WTC11 (cell line): ENCODE data around the gene PTPRN2. TPM values are rescaled to one million over a fixed set of nuclear protein-coding genes. Genes with fewer than 3 reads are reported as not detected.

Experiments used
- ATAC-seq: fragments of 200-7000 bp; cut with Tn5 transposase; 2 replicates; pipeline ENCODE4 v1.10.0; 2021; ENCODE audit warnings: mild to moderate bottlenecking, moderate library complexity
- CTCF ChIA-PET: fragments of 300-600 bp; sonication (Branson Sonifier 250); formaldehyde crosslinking; loops from one replicate; lab custom pipeline; 2021; ENCODE audit warnings: antibody characterized with exemption; lab: Charles Lee
- POLR2A ChIA-PET: fragments of 350-600 bp; sonication (Branson Sonifier 250); formaldehyde crosslinking; loops from one replicate; lab custom pipeline; 2021; ENCODE audit warnings: antibody characterized with exemption; lab: Charles Lee
- DNase-seq: peaks from one replicate; pipeline ENCODE4 v3.0.0; 2021; ENCODE audit warnings: low spot score
- H3K27ac Mint-ChIP-seq: 2 replicates; pipeline ENCODE4 v1.8.0; 2021; ENCODE audit warnings: mixed read lengths
- H3K27me3 Mint-ChIP-seq: 2 replicates; pipeline ENCODE4 v1.8.0; 2021; ENCODE audit warnings: low read depth, mild to moderate bottlenecking, moderate library complexity, mixed read lengths
- H3K36me3 Mint-ChIP-seq: 2 replicates; pipeline ENCODE4 v1.8.0; 2021; ENCODE audit warnings: mixed read lengths
- H3K4me1 Mint-ChIP-seq: 2 replicates; pipeline ENCODE4 v1.8.0; 2022; ENCODE audit warnings: mixed read lengths
- H3K4me3 Mint-ChIP-seq: 2 replicates; pipeline ENCODE4 v1.8.0; 2021; ENCODE audit warnings: mild to moderate bottlenecking, moderate library complexity, mixed read lengths
- H3K9me3 Mint-ChIP-seq: 2 replicates; pipeline ENCODE4 v1.8.0; 2021; ENCODE audit warnings: mixed read lengths
- CBFB ChIP-seq: sonication (generic); formaldehyde crosslinking; IDR thresholded peaks from 2 replicates; pipeline ENCODE4 v1.8.1; 2022; ENCODE audit warnings: mild to moderate bottlenecking, low read depth, missing genetic modification reagents
- CREB1 ChIP-seq: sonication (generic); formaldehyde crosslinking; IDR thresholded peaks from 2 replicates; pipeline ENCODE4 v1.8.0; 2023; ENCODE audit warnings: mild to moderate bottlenecking, missing genetic modification reagents
- ETV6 ChIP-seq: sonication (generic); formaldehyde crosslinking; IDR thresholded peaks from 2 replicates; pipeline ENCODE4 v1.8.1; 2022; ENCODE audit warnings: mild to moderate bottlenecking, missing genetic modification reagents
- GABPB1 ChIP-seq: sonication (generic); formaldehyde crosslinking; IDR thresholded peaks from 2 replicates; pipeline ENCODE4 v1.8.1; 2023; ENCODE audit warnings: mild to moderate bottlenecking, missing genetic modification reagents
- JAZF1 ChIP-seq: fragments of 250-450 bp; sonication (Bioruptor Pico); IDR thresholded peaks from 2 replicates; pipeline ENCODE4 v1.9.0; 2021; ENCODE audit warnings: moderate library complexity, mild to moderate bottlenecking, inconsistent platforms
- KAT7 ChIP-seq: sonication (generic); formaldehyde crosslinking; IDR thresholded peaks from 2 replicates; pipeline ENCODE4 v1.8.1; 2023; ENCODE audit warnings: missing genetic modification reagents, mild to moderate bottlenecking, borderline replicate concordance
- MXD4 ChIP-seq: fragments of 250-450 bp; sonication (Bioruptor Pico); IDR thresholded peaks from 2 replicates; pipeline ENCODE4 v1.8.0; 2021; ENCODE audit warnings: mild to moderate bottlenecking, moderate library complexity, borderline replicate concordance
- NFATC4 ChIP-seq: fragments of 250-450 bp; sonication (Bioruptor Pico); IDR thresholded peaks from 2 replicates; pipeline ENCODE4 v1.9.0; 2021; ENCODE audit warnings: mild to moderate bottlenecking
- NFYB ChIP-seq: sonication (generic); formaldehyde crosslinking; conservative IDR thresholded peaks from 2 replicates; pipeline ENCODE4 v1.8.0; 2022; ENCODE audit warnings: low read depth, missing genetic modification reagents
- NR1H2 ChIP-seq: sonication (generic); formaldehyde crosslinking; IDR thresholded peaks from 2 replicates; pipeline ENCODE4 v1.9.0; 2021; ENCODE audit warnings: mild to moderate bottlenecking, moderate library complexity, missing genetic modification reagents
- RELA ChIP-seq: sonication (generic); formaldehyde crosslinking; IDR thresholded peaks from 2 replicates; pipeline ENCODE4 v1.8.1; 2022; ENCODE audit warnings: missing genetic modification reagents, mild to moderate bottlenecking, borderline replicate concordance
- RORB ChIP-seq: fragments of 250-450 bp; sonication (Bioruptor Pico); IDR thresholded peaks from 2 replicates; pipeline ENCODE4 v1.9.0; 2021; ENCODE audit warnings: mild to moderate bottlenecking
- SMAD4 ChIP-seq: sonication (generic); formaldehyde crosslinking; IDR thresholded peaks from 2 replicates; pipeline ENCODE4 v1.8.0; 2022; ENCODE audit warnings: mild to moderate bottlenecking, missing genetic modification reagents
- ZNF121 ChIP-seq: sonication (generic); formaldehyde crosslinking; IDR thresholded peaks from 2 replicates; pipeline ENCODE4 v1.8.0; 2023; ENCODE audit warnings: missing genetic modification reagents
- ZNF219 ChIP-seq: sonication (generic); formaldehyde crosslinking; IDR thresholded peaks from 2 replicates; pipeline ENCODE4 v1.8.0; 2023; ENCODE audit warnings: missing genetic modification reagents, mild to moderate bottlenecking, borderline replicate concordance
- ZNF416 ChIP-seq: fragments of 250-450 bp; sonication (Bioruptor Pico); IDR thresholded peaks from 2 replicates; pipeline ENCODE4 v1.9.0; 2021; ENCODE audit warnings: mild to moderate bottlenecking, inconsistent platforms
- total RNA-seq: library from RNA; stranded (reverse); gene quantifications from 3 replicates; pipeline ENCODE4 v1.2.3, GENCODE V29; 2021
- TF ChIP-seq, protein P1 (sequence below): fragments of 250-450 bp; sonication (Bioruptor Pico); IDR thresholded peaks from 2 replicates; pipeline ENCODE4 v1.9.0; 2021; ENCODE audit warnings: mild to moderate bottlenecking, borderline replicate concordance
- TF ChIP-seq, protein P2 (sequence below): sonication (generic); formaldehyde crosslinking; IDR thresholded peaks from 2 replicates; pipeline ENCODE4 v1.8.0; 2022; ENCODE audit warnings: missing genetic modification reagents
- TF ChIP-seq, protein P3 (sequence below): sonication (generic); formaldehyde crosslinking; conservative IDR thresholded peaks from 2 replicates; pipeline ENCODE4 v1.8.1; 2022; ENCODE audit warnings: mild to moderate bottlenecking, missing genetic modification reagents

Gene PTPRN2
- total RNA-seq, 1 experiment from 2014 or later = 4.7 TPM

- H3K27me3 Mint-ChIP-seq = no peaks in the 10 kb centered on the region
- CTCF ChIA-PET = interaction anchor here (1.2 to 3.7 kb wide), 6 partner anchors 17 to 42 kb away, joined by 3 to 17 read pairs (median 3); no protein-coding TSS in a partner anchor
- TF ChIP-seq RELA (CRISPR knock-in tag) = 0 out of 2 replicates have a peak, but pooled peaks have one; percentile 18
- TF ChIP-seq NR1H2 (CRISPR knock-in tag) = no peak
- TF ChIP-seq JAZF1 (CRISPR knock-in tag) = no peak
- H3K4me3 Mint-ChIP-seq = no peak overlapping the region
- POLR2A ChIA-PET = interaction anchor here (0.6 kb wide), 1 partner anchor 39 kb away, joined by 3 read pairs; no protein-coding TSS in a partner anchor
- H3K4me1 Mint-ChIP-seq = peaks cover 15% of the 10 kb centered on the region
- peak overlapping the region; percentile 73 for H3K27ac Mint-ChIP-seq
- DNase-seq = no peak
- H3K9me3 Mint-ChIP-seq = peaks cover 23% of the 10 kb centered on the region
- ATAC-seq = no peak
- peaks cover 12% of the 10 kb centered on the region for H3K36me3 Mint-ChIP-seq
These were observed 143.7 kb downstream of the PTPRN2 start for GRCh38 chr7:158443688-158444483.

- Mint-ChIP-seq H3K4me1 (peaks cover 22% of the 10 kb centered on the region), H3K27ac (no peak overlapping the region), H3K27me3 (no peaks in the 10 kb centered on the region), H3K9me3 (peaks cover 23% of the 10 kb centered on the region), H3K36me3 (peaks cover 12% of the 10 kb centered on the region), H3K4me3 (no peak overlapping the region)
- no peak for DNase-seq
- CTCF ChIA-PET = interaction anchor here (1.2 to 3.7 kb wide), 4 partner anchors 26 to 42 kb away, joined by 3 to 17 read pairs (median 3); no protein-coding TSS in a partner anchor
- POLR2A ChIA-PET = no interaction called here
- TF ChIP-seq, protein P1, sequence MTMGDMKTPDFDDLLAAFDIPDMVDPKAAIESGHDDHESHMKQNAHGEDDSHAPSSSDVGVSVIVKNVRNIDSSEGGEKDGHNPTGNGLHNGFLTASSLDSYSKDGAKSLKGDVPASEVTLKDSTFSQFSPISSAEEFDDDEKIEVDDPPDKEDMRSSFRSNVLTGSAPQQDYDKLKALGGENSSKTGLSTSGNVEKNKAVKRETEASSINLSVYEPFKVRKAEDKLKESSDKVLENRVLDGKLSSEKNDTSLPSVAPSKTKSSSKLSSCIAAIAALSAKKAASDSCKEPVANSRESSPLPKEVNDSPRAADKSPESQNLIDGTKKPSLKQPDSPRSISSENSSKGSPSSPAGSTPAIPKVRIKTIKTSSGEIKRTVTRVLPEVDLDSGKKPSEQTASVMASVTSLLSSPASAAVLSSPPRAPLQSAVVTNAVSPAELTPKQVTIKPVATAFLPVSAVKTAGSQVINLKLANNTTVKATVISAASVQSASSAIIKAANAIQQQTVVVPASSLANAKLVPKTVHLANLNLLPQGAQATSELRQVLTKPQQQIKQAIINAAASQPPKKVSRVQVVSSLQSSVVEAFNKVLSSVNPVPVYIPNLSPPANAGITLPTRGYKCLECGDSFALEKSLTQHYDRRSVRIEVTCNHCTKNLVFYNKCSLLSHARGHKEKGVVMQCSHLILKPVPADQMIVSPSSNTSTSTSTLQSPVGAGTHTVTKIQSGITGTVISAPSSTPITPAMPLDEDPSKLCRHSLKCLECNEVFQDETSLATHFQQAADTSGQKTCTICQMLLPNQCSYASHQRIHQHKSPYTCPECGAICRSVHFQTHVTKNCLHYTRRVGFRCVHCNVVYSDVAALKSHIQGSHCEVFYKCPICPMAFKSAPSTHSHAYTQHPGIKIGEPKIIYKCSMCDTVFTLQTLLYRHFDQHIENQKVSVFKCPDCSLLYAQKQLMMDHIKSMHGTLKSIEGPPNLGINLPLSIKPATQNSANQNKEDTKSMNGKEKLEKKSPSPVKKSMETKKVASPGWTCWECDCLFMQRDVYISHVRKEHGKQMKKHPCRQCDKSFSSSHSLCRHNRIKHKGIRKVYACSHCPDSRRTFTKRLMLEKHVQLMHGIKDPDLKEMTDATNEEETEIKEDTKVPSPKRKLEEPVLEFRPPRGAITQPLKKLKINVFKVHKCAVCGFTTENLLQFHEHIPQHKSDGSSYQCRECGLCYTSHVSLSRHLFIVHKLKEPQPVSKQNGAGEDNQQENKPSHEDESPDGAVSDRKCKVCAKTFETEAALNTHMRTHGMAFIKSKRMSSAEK (CRISPR knock-in tag) = no peak
- TF ChIP-seq, protein P2, sequence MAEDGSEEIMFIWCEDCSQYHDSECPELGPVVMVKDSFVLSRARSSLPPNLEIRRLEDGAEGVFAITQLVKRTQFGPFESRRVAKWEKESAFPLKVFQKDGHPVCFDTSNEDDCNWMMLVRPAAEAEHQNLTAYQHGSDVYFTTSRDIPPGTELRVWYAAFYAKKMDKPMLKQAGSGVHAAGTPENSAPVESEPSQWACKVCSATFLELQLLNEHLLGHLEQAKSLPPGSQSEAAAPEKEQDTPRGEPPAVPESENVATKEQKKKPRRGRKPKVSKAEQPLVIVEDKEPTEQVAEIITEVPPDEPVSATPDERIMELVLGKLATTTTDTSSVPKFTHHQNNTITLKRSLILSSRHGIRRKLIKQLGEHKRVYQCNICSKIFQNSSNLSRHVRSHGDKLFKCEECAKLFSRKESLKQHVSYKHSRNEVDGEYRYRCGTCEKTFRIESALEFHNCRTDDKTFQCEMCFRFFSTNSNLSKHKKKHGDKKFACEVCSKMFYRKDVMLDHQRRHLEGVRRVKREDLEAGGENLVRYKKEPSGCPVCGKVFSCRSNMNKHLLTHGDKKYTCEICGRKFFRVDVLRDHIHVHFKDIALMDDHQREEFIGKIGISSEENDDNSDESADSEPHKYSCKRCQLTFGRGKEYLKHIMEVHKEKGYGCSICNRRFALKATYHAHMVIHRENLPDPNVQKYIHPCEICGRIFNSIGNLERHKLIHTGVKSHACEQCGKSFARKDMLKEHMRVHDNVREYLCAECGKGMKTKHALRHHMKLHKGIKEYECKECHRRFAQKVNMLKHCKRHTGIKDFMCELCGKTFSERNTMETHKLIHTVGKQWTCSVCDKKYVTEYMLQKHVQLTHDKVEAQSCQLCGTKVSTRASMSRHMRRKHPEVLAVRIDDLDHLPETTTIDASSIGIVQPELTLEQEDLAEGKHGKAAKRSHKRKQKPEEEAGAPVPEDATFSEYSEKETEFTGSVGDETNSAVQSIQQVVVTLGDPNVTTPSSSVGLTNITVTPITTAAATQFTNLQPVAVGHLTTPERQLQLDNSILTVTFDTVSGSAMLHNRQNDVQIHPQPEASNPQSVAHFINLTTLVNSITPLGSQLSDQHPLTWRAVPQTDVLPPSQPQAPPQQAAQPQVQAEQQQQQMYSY = no peak
- TF ChIP-seq NFATC4 (CRISPR knock-in tag) = no peak
- no peak for TF ChIP-seq RORB (CRISPR knock-in tag)
- TF ChIP-seq NFYB (CRISPR knock-in tag) = no peak
- TF ChIP-seq ZNF416 (CRISPR knock-in tag) = no peak
- TF ChIP-seq, protein P3, sequence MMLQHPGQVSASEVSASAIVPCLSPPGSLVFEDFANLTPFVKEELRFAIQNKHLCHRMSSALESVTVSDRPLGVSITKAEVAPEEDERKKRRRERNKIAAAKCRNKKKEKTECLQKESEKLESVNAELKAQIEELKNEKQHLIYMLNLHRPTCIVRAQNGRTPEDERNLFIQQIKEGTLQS (CRISPR knock-in tag) = no peak
- no peak for TF ChIP-seq ZNF121 (CRISPR knock-in tag)
- no peak for TF ChIP-seq MXD4
- no peak for TF ChIP-seq KAT7 (CRISPR knock-in tag)
- no peak for TF ChIP-seq ETV6 (CRISPR knock-in tag)
- no peak for TF ChIP-seq CREB1
- TF ChIP-seq ZNF219 = no peak
- TF ChIP-seq GABPB1 (CRISPR knock-in tag) = no peak
- no peak for TF ChIP-seq CBFB (CRISPR knock-in tag)
- TF ChIP-seq SMAD4 (CRISPR knock-in tag) = no peak
- TF ChIP-seq JAZF1 (CRISPR knock-in tag) = no peak
- ATAC-seq = peak; percentile 15
These were observed 144.5 kb downstream of the PTPRN2 start for GRCh38 chr7:158443014-158443687.
